HEK293 (cell line): Measurements from ENCODE around the gene TRAF1.

Experiments used
- BCL11A ChIP-seq: fragments of 450-650 bp; formaldehyde crosslinking; IDR thresholded peaks from 2 replicates; pipeline ENCODE4 v1.5.1; 2016; ENCODE audit warnings: low read depth, missing biosample characterization, missing genetic modification characterization
- GLI2 ChIP-seq: fragments of 450-650 bp; formaldehyde crosslinking; IDR thresholded peaks from 2 replicates; pipeline ENCODE4; 2017; ENCODE audit warnings: missing biosample characterization, missing genetic modification characterization, low read depth, borderline replicate concordance
- HOXC10 ChIP-seq: sonication (generic); formaldehyde crosslinking; IDR thresholded peaks from 2 replicates; pipeline ENCODE4 v1.8.1; 2023; ENCODE audit warnings: mild to moderate bottlenecking, missing genetic modification reagents
- KLF9 ChIP-seq: fragments of 450-650 bp; formaldehyde crosslinking; IDR thresholded peaks from 2 replicates; pipeline ENCODE4 v1.5.1; 2016; ENCODE audit warnings: missing biosample characterization, missing genetic modification characterization, low read depth
- MZF1 ChIP-seq: fragments of 450-650 bp; formaldehyde crosslinking; IDR thresholded peaks from 2 replicates; pipeline ENCODE4 v1.5.1; 2017; ENCODE audit warnings: missing biosample characterization, missing genetic modification characterization, borderline replicate concordance
- SP2 ChIP-seq: fragments of 450-650 bp; formaldehyde crosslinking; IDR thresholded peaks from 2 replicates; pipeline ENCODE4 v1.5.1; 2016; ENCODE audit warnings: missing biosample characterization, missing genetic modification characterization
- YY1 ChIP-seq: fragments of 450-650 bp; formaldehyde crosslinking; IDR thresholded peaks from 2 replicates; pipeline ENCODE4 v1.5.1; 2018; ENCODE audit warnings: missing biosample characterization, missing genetic modification characterization
- ZBTB8A ChIP-seq: fragments of 450-650 bp; formaldehyde crosslinking; IDR thresholded peaks from 2 replicates; pipeline ENCODE4 v1.5.1; 2016; ENCODE audit warnings: missing biosample characterization, missing genetic modification characterization
- ZIC2 ChIP-seq: fragments of 450-650 bp; formaldehyde crosslinking; IDR thresholded peaks from 2 replicates; pipeline ENCODE4 v1.5.1; 2016; ENCODE audit warnings: missing biosample characterization, missing genetic modification characterization
- ZNF112 ChIP-seq: fragments of 450-650 bp; formaldehyde crosslinking; IDR thresholded peaks from 2 replicates; pipeline ENCODE4 v1.5.0; 2017; ENCODE audit warnings: missing biosample characterization, missing genetic modification characterization
- ZNF114 ChIP-seq: fragments of 450-650 bp; formaldehyde crosslinking; IDR thresholded peaks from 2 replicates; pipeline ENCODE4 v1.5.0; 2017; ENCODE audit warnings: missing biosample characterization, missing genetic modification characterization
- ZNF221 ChIP-seq: fragments of 450-650 bp; formaldehyde crosslinking; IDR thresholded peaks from 2 replicates; pipeline ENCODE4 v1.5.1; 2017; ENCODE audit warnings: missing biosample characterization, missing genetic modification characterization, borderline replicate concordance
- ZNF311 ChIP-seq: fragments of 450-650 bp; formaldehyde crosslinking; IDR thresholded peaks from 2 replicates; pipeline ENCODE4 v1.5.1; 2017; ENCODE audit warnings: missing biosample characterization, missing genetic modification characterization, borderline replicate concordance
- ZNF391 ChIP-seq: fragments of 450-650 bp; formaldehyde crosslinking; IDR thresholded peaks from 2 replicates; pipeline ENCODE4 v1.5.1; 2016; ENCODE audit warnings: low read depth, missing biosample characterization, missing genetic modification characterization, borderline replicate concordance
- ZNF529 ChIP-seq: fragments of 450-650 bp; formaldehyde crosslinking; IDR thresholded peaks from 2 replicates; pipeline ENCODE4 v1.5.1; 2017; ENCODE audit warnings: missing genetic modification characterization, missing biosample characterization; ENCODE audit not compliant: insufficient replicate concordance
- ZNF624 ChIP-seq: fragments of 450-650 bp; formaldehyde crosslinking; IDR thresholded peaks from 2 replicates; pipeline ENCODE4 v1.5.1; 2017; ENCODE audit warnings: missing biosample characterization, missing genetic modification characterization
- ZNF629 ChIP-seq: fragments of 450-650 bp; formaldehyde crosslinking; IDR thresholded peaks from 2 replicates; pipeline ENCODE4 v1.5.1; 2017; ENCODE audit warnings: missing biosample characterization, missing genetic modification characterization
- ZNF701 ChIP-seq: fragments of 450-650 bp; formaldehyde crosslinking; IDR thresholded peaks from 2 replicates; pipeline ENCODE4 v1.5.1; 2016; ENCODE audit warnings: missing biosample characterization, missing genetic modification characterization
- TF ChIP-seq, protein P1 (sequence below): fragments of 450-650 bp; formaldehyde crosslinking; IDR thresholded peaks from 2 replicates; pipeline ENCODE4 v1.5.1; 2016; ENCODE audit warnings: missing biosample characterization, missing genetic modification characterization, borderline replicate concordance
- TF ChIP-seq, protein P2 (sequence below): fragments of 450-650 bp; formaldehyde crosslinking; IDR thresholded peaks from 2 replicates; pipeline ENCODE4 v1.5.1; 2016; ENCODE audit warnings: missing biosample characterization, missing genetic modification characterization
- TF ChIP-seq, protein P3 (sequence below): fragments of 450-650 bp; formaldehyde crosslinking; IDR thresholded peaks from 2 replicates; pipeline ENCODE4 v1.5.1; 2016; ENCODE audit warnings: missing biosample characterization, missing genetic modification characterization
- TF ChIP-seq, protein P4 (sequence below): fragments of 450-650 bp; formaldehyde crosslinking; IDR thresholded peaks from 2 replicates; pipeline ENCODE4 v1.5.1; 2016; ENCODE audit warnings: missing biosample characterization, missing genetic modification characterization
- TF ChIP-seq, protein P5 (sequence below): fragments of 450-650 bp; formaldehyde crosslinking; IDR thresholded peaks from 2 replicates; pipeline ENCODE4 v1.5.1; 2016; ENCODE audit warnings: missing biosample characterization, missing genetic modification characterization, low read depth
- TF ChIP-seq, protein P6 (sequence below): sonication (generic); formaldehyde crosslinking; IDR thresholded peaks from 2 replicates; pipeline ENCODE4 v1.8.1; 2022; ENCODE audit warnings: mild to moderate bottlenecking, moderate library complexity, missing genetic modification reagents
- TF ChIP-seq, protein P7 (sequence below): fragments of 450-650 bp; formaldehyde crosslinking; IDR thresholded peaks from 2 replicates; pipeline ENCODE4 v1.5.1; 2016; ENCODE audit warnings: missing biosample characterization, missing genetic modification characterization

TRAF1 gene

DNA sequence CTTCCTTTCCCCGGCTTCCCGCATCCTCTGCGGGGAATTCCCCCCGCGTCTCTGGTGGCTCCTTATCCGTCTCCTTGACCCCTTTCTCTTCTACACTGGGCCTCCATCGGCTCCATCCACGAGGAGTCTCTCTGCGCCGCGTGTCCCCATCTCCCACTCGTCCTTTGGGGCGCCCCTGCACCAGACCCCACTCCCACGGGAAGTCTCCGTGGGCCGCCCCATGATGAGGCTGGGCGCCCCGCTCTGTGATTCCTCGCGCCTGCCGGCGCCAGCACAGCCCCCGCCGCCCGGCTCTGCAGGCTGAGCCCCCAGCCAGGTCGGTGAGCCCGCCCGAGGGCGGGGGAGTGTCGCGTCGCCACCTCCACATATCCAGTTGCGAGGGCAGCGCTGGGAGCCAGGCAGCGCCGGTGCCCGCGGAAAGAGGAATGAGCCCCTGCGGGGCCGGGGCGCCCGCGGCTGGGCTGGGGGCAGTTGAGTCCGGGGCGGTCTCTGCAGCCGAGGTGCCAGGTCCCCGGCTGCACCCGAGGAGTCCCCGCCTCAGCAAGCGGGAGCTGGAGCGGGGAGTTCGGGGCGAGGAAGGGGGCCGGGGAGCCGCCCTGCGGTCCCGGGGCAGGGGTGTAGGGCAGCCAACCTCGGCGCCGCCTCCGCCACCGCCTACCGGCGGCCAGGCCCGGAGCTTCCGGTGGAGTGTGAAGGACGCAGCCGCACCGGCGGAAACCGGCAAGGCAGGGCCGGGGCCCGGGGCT lies 2.1 kb upstream of the TRAF1 start (continued):
- TF ChIP-seq, protein P1, sequence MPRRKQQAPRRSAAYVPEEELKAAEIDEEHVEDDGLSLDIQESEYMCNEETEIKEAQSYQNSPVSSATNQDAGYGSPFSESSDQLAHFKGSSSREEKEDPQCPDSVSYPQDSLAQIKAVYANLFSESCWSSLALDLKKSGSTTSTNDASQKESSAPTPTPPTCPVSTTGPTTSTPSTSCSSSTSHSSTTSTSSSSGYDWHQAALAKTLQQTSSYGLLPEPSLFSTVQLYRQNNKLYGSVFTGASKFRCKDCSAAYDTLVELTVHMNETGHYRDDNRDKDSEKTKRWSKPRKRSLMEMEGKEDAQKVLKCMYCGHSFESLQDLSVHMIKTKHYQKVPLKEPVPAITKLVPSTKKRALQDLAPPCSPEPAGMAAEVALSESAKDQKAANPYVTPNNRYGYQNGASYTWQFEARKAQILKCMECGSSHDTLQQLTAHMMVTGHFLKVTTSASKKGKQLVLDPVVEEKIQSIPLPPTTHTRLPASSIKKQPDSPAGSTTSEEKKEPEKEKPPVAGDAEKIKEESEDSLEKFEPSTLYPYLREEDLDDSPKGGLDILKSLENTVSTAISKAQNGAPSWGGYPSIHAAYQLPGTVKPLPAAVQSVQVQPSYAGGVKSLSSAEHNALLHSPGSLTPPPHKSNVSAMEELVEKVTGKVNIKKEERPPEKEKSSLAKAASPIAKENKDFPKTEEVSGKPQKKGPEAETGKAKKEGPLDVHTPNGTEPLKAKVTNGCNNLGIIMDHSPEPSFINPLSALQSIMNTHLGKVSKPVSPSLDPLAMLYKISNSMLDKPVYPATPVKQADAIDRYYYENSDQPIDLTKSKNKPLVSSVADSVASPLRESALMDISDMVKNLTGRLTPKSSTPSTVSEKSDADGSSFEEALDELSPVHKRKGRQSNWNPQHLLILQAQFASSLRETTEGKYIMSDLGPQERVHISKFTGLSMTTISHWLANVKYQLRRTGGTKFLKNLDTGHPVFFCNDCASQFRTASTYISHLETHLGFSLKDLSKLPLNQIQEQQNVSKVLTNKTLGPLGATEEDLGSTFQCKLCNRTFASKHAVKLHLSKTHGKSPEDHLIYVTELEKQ (tag by site-specific recombination): no peak
- TF ChIP-seq, protein P2, sequence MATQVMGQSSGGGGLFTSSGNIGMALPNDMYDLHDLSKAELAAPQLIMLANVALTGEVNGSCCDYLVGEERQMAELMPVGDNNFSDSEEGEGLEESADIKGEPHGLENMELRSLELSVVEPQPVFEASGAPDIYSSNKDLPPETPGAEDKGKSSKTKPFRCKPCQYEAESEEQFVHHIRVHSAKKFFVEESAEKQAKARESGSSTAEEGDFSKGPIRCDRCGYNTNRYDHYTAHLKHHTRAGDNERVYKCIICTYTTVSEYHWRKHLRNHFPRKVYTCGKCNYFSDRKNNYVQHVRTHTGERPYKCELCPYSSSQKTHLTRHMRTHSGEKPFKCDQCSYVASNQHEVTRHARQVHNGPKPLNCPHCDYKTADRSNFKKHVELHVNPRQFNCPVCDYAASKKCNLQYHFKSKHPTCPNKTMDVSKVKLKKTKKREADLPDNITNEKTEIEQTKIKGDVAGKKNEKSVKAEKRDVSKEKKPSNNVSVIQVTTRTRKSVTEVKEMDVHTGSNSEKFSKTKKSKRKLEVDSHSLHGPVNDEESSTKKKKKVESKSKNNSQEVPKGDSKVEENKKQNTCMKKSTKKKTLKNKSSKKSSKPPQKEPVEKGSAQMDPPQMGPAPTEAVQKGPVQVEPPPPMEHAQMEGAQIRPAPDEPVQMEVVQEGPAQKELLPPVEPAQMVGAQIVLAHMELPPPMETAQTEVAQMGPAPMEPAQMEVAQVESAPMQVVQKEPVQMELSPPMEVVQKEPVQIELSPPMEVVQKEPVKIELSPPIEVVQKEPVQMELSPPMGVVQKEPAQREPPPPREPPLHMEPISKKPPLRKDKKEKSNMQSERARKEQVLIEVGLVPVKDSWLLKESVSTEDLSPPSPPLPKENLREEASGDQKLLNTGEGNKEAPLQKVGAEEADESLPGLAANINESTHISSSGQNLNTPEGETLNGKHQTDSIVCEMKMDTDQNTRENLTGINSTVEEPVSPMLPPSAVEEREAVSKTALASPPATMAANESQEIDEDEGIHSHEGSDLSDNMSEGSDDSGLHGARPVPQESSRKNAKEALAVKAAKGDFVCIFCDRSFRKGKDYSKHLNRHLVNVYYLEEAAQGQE (tag by site-specific recombination): no peak
- TF ChIP-seq ZIC2 (no peak), HOXC10 (CRISPR knock-in tag) (no peak), YY1 (tag by site-specific recombination) (no peak), ZNF112 (tag by site-specific recombination) (no peak), SP2 (tag by site-specific recombination) (peak; percentile 61), ZNF701 (tag by site-specific recombination) (no peak), ZNF629 (tag by site-specific recombination) (no peak), GLI2 (tag by site-specific recombination) (no peak), MZF1 (tag by site-specific recombination) (no peak), ZNF114 (no peak), ZBTB8A (tag by site-specific recombination) (peak; percentile 89), BCL11A (tag by site-specific recombination) (no peak), ZNF221 (tag by site-specific recombination) (no peak), ZNF311 (tag by site-specific recombination) (no peak), ZNF529 (no peak), KLF9 (tag by site-specific recombination) (peak; percentile 38; the same call in 1 of the 2 replicates), ZNF391 (no peak), ZNF624 (tag by site-specific recombination) (no peak)
- TF ChIP-seq, protein P3, sequence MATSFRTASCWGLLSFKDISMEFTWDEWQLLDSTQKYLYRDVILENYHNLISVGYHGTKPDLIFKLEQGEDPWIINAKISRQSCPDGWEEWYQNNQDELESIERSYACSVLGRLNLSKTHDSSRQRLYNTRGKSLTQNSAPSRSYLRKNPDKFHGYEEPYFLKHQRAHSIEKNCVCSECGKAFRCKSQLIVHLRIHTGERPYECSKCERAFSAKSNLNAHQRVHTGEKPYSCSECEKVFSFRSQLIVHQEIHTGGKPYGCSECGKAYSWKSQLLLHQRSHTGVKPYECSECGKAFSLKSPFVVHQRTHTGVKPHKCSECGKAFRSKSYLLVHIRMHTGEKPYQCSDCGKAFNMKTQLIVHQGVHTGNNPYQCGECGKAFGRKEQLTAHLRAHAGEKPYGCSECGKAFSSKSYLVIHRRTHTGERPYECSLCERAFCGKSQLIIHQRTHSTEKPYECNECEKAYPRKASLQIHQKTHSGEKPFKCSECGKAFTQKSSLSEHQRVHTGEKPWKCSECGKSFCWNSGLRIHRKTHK (tag by site-specific recombination): no peak
- TF ChIP-seq, protein P4, sequence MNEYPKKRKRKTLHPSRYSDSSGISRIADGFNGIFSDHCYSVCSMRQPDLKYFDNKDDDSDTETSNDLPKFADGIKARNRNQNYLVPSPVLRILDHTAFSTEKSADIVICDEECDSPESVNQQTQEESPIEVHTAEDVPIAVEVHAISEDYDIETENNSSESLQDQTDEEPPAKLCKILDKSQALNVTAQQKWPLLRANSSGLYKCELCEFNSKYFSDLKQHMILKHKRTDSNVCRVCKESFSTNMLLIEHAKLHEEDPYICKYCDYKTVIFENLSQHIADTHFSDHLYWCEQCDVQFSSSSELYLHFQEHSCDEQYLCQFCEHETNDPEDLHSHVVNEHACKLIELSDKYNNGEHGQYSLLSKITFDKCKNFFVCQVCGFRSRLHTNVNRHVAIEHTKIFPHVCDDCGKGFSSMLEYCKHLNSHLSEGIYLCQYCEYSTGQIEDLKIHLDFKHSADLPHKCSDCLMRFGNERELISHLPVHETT: no peak
- TF ChIP-seq, protein P5, sequence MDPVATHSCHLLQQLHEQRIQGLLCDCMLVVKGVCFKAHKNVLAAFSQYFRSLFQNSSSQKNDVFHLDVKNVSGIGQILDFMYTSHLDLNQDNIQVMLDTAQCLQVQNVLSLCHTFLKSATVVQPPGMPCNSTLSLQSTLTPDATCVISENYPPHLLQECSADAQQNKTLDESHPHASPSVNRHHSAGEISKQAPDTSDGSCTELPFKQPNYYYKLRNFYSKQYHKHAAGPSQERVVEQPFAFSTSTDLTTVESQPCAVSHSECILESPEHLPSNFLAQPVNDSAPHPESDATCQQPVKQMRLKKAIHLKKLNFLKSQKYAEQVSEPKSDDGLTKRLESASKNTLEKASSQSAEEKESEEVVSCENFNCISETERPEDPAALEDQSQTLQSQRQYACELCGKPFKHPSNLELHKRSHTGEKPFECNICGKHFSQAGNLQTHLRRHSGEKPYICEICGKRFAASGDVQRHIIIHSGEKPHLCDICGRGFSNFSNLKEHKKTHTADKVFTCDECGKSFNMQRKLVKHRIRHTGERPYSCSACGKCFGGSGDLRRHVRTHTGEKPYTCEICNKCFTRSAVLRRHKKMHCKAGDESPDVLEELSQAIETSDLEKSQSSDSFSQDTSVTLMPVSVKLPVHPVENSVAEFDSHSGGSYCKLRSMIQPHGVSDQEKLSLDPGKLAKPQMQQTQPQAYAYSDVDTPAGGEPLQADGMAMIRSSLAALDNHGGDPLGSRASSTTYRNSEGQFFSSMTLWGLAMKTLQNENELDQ (tag by site-specific recombination): no peak
- TF ChIP-seq, protein P6, sequence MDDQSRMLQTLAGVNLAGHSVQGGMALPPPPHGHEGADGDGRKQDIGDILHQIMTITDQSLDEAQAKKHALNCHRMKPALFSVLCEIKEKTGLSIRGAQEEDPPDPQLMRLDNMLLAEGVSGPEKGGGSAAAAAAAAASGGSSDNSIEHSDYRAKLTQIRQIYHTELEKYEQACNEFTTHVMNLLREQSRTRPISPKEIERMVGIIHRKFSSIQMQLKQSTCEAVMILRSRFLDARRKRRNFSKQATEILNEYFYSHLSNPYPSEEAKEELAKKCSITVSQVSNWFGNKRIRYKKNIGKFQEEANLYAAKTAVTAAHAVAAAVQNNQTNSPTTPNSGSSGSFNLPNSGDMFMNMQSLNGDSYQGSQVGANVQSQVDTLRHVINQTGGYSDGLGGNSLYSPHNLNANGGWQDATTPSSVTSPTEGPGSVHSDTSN (CRISPR knock-in tag): no peak
- TF ChIP-seq, protein P7, sequence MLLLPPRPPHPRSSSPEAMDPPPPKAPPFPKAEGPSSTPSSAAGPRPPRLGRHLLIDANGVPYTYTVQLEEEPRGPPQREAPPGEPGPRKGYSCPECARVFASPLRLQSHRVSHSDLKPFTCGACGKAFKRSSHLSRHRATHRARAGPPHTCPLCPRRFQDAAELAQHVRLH (tag by site-specific recombination): 0 out of 2 replicates have a peak, but pooled peaks have one; percentile 8
